Mucosa of descending colon (tissue), 3 donors: ENCODE measurements around the gene CDH4. TPM values are rescaled to one million over a fixed set of nuclear protein-coding genes. Genes with fewer than 3 reads are reported as not detected.

ENCODE experiments used
- ATAC-seq: fragments of 200-7000 bp; cut with Tn5 transposase; one replicate; pipeline ENCODE4 v1.9.1; 2020; ENCODE audit warnings: mild to moderate bottlenecking, moderate library complexity
- DNase-seq, 3 donors: peaks; one replicate each; pipeline ENCODE4 v3.0.0-alpha.2; 2020
- H3K36me3 ChIP-seq: fragments of 200-600 bp; one replicate; pipeline ENCODE4 v1.8.0; 2021; ENCODE audit warnings: low read depth, mild to moderate bottlenecking
- H3K4me1 ChIP-seq: fragments of 200-600 bp; one replicate; pipeline ENCODE4 v1.8.0; 2021; ENCODE audit warnings: low read depth, mild to moderate bottlenecking
- H3K4me3 ChIP-seq: fragments of 200-600 bp; one replicate; pipeline ENCODE4 v1.8.0; 2021; ENCODE audit warnings: mild to moderate bottlenecking
- H3K9me3 ChIP-seq: fragments of 200-600 bp; one replicate; pipeline ENCODE4 v1.8.0; 2021; ENCODE audit warnings: mild to moderate bottlenecking
- intact Hi-C, 2 donors: fragments of 100-400 bp; cut with DNase I in 1 of 2; cut with micrococcal nuclease in 1 of 2; formaldehyde crosslinking; loops; one replicate each; pipeline versions ENCODE4 v1.11.0 to v1.11.1; 2022; cut with DNase I, micrococcal nuclease
- total RNA-seq, 3 donors: library from RNA; stranded (reverse); fragmentation: NEBNext Ultra II Directional in 2 of 3; extraction: Animal tissue kit (Norgen Biotek cat#: 25700) in 2 of 3; gene quantifications; one replicate each; pipeline versions ENCODE4 v1.2.1 to v1.2.4, GENCODE V29; 2021 to 2023
- TF ChIP-seq, protein P1 (sequence below): fragments of 200-600 bp; IDR thresholded peaks from one replicate; pipeline ENCODE4 v1.8.0; 2022; ENCODE audit warnings: antibody characterized with exemption, mild to moderate bottlenecking
- donor health status: DM: no; HTN: no; CAD: no; lungs with moderate emphysema.
- donor health status: DM: no; HTN: no; CAD: no.
- donor health status: DM: no; HTN: yes; CAD: no.

Gene CDH4
- total RNA-seq, 3 donors from 2014 or later = 0.16 TPM; not detected in 2

DNA sequence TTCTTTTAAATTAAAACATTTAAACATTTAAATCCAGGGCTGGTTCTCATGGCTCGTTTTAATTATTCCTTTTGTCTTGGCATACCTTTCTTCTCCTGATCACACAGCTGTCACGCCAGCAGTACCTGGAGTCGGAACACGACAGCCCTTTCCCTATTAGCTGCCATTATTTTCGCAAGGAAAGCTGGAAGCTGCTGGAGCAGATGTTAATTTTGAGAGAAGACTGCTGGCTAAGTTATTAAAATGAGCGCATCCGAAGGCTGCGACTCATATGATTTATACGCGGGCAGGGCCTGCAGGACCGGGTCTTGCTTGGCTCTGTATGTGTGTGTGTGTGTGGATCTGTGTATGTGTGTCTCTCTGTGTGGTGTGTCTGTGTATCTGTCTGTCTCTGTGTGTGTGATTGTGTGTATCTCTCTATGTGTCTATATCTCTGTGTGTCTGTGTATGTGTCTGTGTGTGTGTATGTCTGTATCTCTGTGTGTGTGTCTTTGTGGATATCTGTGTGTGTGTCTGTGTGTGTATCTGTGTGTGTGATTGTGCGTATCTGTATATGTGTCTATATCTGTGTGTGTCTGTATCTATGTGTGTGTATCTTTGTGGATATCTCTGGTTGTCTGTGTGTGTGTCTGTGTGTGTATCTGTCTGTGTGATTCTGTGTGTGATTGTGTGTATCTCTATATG is 191.5 kb downstream of the CDH4 start:
- Histone ChIP-seq H3K4me1 (no peaks in the 10 kb centered on the region), H3K36me3 (no peaks in the 10 kb centered on the region), H3K9me3 (no peaks in the 10 kb centered on the region), H3K4me3 (no peak overlapping the region)
- intact Hi-C loops = no loop called here
- DNase-seq = no peak
- no peak for ATAC-seq
- TF ChIP-seq, protein P1, sequence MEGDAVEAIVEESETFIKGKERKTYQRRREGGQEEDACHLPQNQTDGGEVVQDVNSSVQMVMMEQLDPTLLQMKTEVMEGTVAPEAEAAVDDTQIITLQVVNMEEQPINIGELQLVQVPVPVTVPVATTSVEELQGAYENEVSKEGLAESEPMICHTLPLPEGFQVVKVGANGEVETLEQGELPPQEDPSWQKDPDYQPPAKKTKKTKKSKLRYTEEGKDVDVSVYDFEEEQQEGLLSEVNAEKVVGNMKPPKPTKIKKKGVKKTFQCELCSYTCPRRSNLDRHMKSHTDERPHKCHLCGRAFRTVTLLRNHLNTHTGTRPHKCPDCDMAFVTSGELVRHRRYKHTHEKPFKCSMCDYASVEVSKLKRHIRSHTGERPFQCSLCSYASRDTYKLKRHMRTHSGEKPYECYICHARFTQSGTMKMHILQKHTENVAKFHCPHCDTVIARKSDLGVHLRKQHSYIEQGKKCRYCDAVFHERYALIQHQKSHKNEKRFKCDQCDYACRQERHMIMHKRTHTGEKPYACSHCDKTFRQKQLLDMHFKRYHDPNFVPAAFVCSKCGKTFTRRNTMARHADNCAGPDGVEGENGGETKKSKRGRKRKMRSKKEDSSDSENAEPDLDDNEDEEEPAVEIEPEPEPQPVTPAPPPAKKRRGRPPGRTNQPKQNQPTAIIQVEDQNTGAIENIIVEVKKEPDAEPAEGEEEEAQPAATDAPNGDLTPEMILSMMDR = no peak

- ATAC-seq = no peak
- Histone ChIP-seq H3K36me3 (no peaks in the 10 kb centered on the region), H3K4me3 (no peak overlapping the region), H3K4me1 (no peaks in the 10 kb centered on the region), H3K9me3 (no peaks in the 10 kb centered on the region)
- intact Hi-C loops = no loop called here
- DNase-seq = no peak
- TF ChIP-seq, protein P1 = no peak
Measured at GRCh38 chr20:61444637-61445036, 192.6 kb downstream of the CDH4 start.

DNA sequence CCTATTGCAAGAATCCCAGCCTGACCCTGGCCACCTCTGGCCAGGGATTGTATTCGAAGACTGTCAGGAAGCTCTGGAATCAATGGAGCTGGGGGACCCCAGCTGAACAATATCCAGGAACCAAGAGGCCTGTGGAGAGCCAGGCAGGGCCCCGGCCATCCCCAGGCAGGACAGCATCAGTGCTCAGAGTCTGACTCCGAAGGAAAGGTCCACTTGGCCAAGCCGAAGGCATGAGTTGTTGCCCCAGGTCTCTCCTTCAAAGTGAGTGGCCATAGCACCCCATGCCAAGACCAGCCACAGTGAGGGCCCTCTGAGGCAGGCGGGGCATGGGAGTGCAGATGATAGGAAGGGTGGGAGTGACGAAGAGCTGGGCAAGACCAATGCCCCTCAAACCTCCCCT is 193.1 kb downstream of the CDH4 start:
- Histone ChIP-seq H3K9me3 (no peaks in the 10 kb centered on the region), H3K36me3 (no peaks in the 10 kb centered on the region), H3K4me3 (no peak overlapping the region), H3K4me1 (no peaks in the 10 kb centered on the region)
- TF ChIP-seq, protein P1 = no peak
- intact Hi-C loops = no loop called here
- DNase-seq = no peak
- no peak for ATAC-seq

GRCh38 chr20:61445741-61446140 is 193.7 kb downstream of the CDH4 start:
- Histone ChIP-seq H3K9me3 (no peaks in the 10 kb centered on the region), H3K36me3 (no peaks in the 10 kb centered on the region), H3K4me3 (no peak overlapping the region), H3K4me1 (no peaks in the 10 kb centered on the region)
- ATAC-seq (no peak), DNase-seq (no peak)
- TF ChIP-seq, protein P1 = no peak
- intact Hi-C loops = no loop called here

DNA sequence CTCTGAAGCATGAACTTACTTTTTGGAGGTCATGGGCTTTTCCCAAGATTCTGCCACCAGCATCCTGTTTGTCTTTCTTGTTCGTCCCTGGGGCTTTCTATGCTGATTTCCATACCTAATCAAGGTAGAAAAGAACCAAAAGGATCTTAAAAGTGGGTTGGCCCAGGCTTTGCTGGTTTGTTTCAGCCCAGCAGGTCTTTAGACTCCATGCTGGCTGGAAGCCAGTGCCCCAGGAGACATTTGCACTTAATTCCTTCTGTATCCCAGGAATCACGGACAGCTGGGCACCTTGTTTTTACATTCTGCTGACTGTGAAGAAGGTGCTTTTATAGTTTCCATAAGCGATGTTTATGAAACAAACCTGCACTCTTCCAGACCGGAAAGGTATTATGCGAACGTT is 195.9 kb downstream of the CDH4 start:
- Histone ChIP-seq H3K9me3 (no peaks in the 10 kb centered on the region), H3K4me1 (no peaks in the 10 kb centered on the region), H3K4me3 (no peak overlapping the region), H3K36me3 (no peaks in the 10 kb centered on the region)
- intact Hi-C loops = no loop called here
- TF ChIP-seq, protein P1 = no peak
- no peak for ATAC-seq
- no peak for DNase-seq

GRCh38 chr20:61448386-61448785 is 196.3 kb downstream of the CDH4 start:
- TF ChIP-seq, protein P1 = no peak
- ATAC-seq = no peak
- Histone ChIP-seq H3K36me3 (no peaks in the 10 kb centered on the region), H3K9me3 (no peaks in the 10 kb centered on the region), H3K4me1 (no peaks in the 10 kb centered on the region), H3K4me3 (no peak overlapping the region)
- intact Hi-C loops = no loop called here
- DNase-seq = no peak
